Measurements from ENCODE around the gene USH2A.
"Not testable (repeated sequence)": the region's sequence is repeated elsewhere in the genome, so short reads cannot be mapped to it uniquely, and the experiment has no call there.

Gene USH2A

DNA sequence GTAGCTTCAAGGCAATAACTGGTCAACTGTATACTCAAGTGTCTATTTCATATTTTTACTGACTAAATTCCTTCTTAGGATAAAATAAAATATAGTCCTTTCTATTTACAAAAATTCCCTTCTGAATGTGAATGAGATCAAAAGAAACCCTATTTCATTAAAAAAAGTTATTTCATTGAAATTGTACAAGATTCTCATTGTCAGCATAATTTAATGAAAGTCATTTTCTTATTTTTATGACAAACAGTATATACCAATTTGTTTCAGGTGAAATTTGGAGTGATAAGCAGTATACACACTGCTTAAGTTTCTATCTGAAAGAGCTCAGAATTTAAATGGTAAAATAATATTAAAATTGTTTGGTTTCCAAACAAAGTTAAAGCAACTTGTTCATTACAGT, 269.2 kb downstream of the USH2A start:
- Mint-ChIP-seq H3K4me1 (ENCODE audit: low read depth) (no peaks in the 10 kb centered on the region), H3K9me3 (peaks cover 15% of the 10 kb centered on the region), H3K27ac (no peak overlapping the region), H3K36me3 (ENCODE audit: low read depth) (no peaks in the 10 kb centered on the region), H3K4me3 (no peak overlapping the region), H3K27me3 (ENCODE audit: low read depth) (no peaks in the 10 kb centered on the region)
- no peak for DNase-seq (ENCODE audit: low spot score)

DNA sequence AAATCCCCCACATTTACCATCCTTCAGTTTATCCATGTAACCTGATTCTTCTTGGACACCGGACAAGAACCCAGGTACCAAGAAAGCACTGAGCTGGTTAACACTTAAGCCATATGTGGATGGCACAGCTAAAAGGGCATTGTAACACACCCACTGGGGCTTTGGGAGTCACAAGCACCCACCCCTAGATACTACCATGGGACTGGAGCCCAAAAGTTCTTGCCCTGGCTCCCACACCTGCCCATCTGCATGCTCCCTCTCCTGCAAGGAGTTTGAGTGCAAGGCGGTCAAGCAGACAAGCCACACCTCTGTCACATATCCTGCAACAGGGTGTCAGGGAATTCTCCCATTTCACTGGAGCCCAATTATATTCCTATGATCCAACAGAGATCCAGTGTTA, 270.1 kb downstream of the USH2A start:
- Mint-ChIP-seq H3K4me3 (no peak overlapping the region), H3K4me1 (ENCODE audit: low read depth) (no peaks in the 10 kb centered on the region), H3K9me3 (peaks cover 19% of the 10 kb centered on the region), H3K36me3 (ENCODE audit: low read depth) (no peaks in the 10 kb centered on the region), H3K27ac (no peak overlapping the region), H3K27me3 (ENCODE audit: low read depth) (no peaks in the 10 kb centered on the region)
- DNase-seq (ENCODE audit: low spot score) = no peak

- H3K4me3 Mint-ChIP-seq; H3K27me3 Mint-ChIP-seq (ENCODE audit: low read depth); DNase-seq (ENCODE audit: low spot score); H3K4me1 Mint-ChIP-seq (ENCODE audit: low read depth); H3K36me3 Mint-ChIP-seq (ENCODE audit: low read depth); H3K27ac Mint-ChIP-seq; H3K9me3 Mint-ChIP-seq: not testable (repeated sequence)
Measured at GRCh38 chr1:216145451-216146018, 277.7 kb downstream of the USH2A start.

GRCh38 chr1:216144661-216145450, 278.4 kb downstream of the USH2A start:
- DNase-seq (ENCODE audit: low spot score) = no peak
- no peaks in the 10 kb centered on the region for H3K27me3 Mint-ChIP-seq (ENCODE audit: low read depth)
- H3K4me1 Mint-ChIP-seq (ENCODE audit: low read depth) = no peaks in the 10 kb centered on the region
- H3K9me3 Mint-ChIP-seq = peaks cover 4% of the 10 kb centered on the region
- no peak overlapping the region for H3K27ac Mint-ChIP-seq
- no peaks in the 10 kb centered on the region for H3K36me3 Mint-ChIP-seq (ENCODE audit: low read depth)
- H3K4me3 Mint-ChIP-seq = no peak overlapping the region

- no peaks in the 10 kb centered on the region for H3K27me3 Mint-ChIP-seq (ENCODE audit: low read depth)
- no peaks in the 10 kb centered on the region for H3K4me1 Mint-ChIP-seq (ENCODE audit: low read depth)
- H3K9me3 Mint-ChIP-seq = no peaks in the 10 kb centered on the region
- no peak for DNase-seq (ENCODE audit: low spot score)
- no peak overlapping the region for H3K27ac Mint-ChIP-seq
- no peaks in the 10 kb centered on the region for H3K36me3 Mint-ChIP-seq (ENCODE audit: low read depth)
- H3K4me3 Mint-ChIP-seq = no peak overlapping the region
Measured at GRCh38 chr1:216142921-216143320, 280.3 kb downstream of the USH2A start.

DNA sequence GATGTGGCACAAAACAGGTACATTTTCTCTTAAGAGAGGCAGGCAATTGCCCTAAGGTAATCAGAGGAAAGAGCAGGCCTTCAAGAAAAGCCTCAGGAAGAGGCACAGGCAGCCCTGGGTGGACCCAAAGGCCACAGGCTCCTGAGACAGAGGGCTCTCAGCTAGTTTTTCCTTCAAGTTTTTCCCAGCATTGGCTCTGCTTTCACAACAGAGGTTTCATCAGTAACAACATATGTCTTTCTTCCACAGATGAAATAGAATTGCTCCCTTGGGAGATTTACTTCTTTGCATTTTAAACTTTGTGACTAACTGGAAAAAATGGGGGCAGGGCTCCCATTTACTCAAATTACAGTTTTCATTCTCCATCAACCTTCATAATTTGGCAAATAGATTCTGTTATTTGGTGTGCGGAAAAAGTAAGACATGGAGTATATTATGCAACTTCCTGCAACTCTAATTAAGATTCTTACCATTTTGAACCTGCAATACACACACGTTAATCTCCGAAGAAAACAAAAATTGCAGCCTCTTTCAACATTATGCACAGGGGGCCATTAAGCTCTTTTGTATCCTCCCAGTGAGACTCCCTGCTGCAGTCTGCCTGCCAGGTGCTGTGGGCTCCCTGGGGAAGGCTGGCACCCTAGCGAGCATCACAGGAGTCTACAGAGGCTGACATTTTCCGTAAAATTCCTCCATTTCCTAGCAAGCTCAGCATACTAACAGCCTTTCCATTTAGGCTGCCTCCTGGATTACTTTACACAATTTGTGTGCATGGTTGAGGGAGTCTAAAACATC, 282.3 kb downstream of the USH2A start:
- DNase-seq (ENCODE audit: low spot score) = no peak
- no peaks in the 10 kb centered on the region for H3K27me3 Mint-ChIP-seq (ENCODE audit: low read depth)
- H3K36me3 Mint-ChIP-seq (ENCODE audit: low read depth) = no peaks in the 10 kb centered on the region
- H3K9me3 Mint-ChIP-seq = peaks cover 3% of the 10 kb centered on the region
- no peaks in the 10 kb centered on the region for H3K4me1 Mint-ChIP-seq (ENCODE audit: low read depth)
- no peak overlapping the region for H3K4me3 Mint-ChIP-seq
- no peak overlapping the region for H3K27ac Mint-ChIP-seq

DNA sequence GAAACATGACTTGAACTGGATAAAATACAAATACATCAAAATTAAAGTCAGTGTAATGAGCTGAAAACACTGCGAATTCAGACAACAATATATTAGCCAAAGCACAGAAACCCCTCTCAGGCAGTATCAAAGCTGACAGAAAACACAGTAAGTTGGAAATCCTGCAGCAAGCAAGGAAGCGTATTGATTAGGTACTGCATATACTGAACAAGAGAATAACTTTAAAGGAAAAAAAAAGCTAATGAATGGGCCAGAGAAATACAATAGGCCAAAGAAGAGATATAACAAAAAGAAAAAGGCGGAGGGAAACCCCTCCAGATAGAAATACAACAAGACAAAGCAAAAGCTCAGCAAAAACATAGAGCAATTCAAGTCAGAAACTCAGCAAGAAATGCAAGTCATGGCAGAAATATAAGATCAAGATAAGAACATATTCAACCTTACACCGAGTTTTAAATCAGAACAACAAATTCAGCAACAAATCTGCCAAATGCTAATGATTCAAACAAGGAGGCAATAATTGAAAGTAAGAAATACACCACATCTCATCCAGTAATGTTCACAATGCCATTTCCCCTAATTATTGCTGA, 299.0 kb downstream of the USH2A start:
- H3K27me3 Mint-ChIP-seq (ENCODE audit: low read depth) = no peaks in the 10 kb centered on the region
- H3K36me3 Mint-ChIP-seq (ENCODE audit: low read depth) = no peaks in the 10 kb centered on the region
- peaks cover 4% of the 10 kb centered on the region for H3K9me3 Mint-ChIP-seq
- H3K4me1 Mint-ChIP-seq (ENCODE audit: low read depth) = no peaks in the 10 kb centered on the region
- no peak overlapping the region for H3K4me3 Mint-ChIP-seq
- DNase-seq (ENCODE audit: low spot score) = no peak
- no peak overlapping the region for H3K27ac Mint-ChIP-seq

GRCh38 chr1:216123446-216124191, 299.6 kb downstream of the USH2A start:
- DNase-seq (ENCODE audit: low spot score) = no peak
- Mint-ChIP-seq H3K4me3 (no peak overlapping the region), H3K4me1 (ENCODE audit: low read depth) (no peaks in the 10 kb centered on the region), H3K9me3 (peaks cover 4% of the 10 kb centered on the region), H3K36me3 (ENCODE audit: low read depth) (no peaks in the 10 kb centered on the region), H3K27ac (no peak overlapping the region), H3K27me3 (ENCODE audit: low read depth) (no peaks in the 10 kb centered on the region)

GRCh38 chr1:216119600-216119999, 303.6 kb downstream of the USH2A start:
- H3K4me1 Mint-ChIP-seq (ENCODE audit: low read depth) = no peaks in the 10 kb centered on the region
- DNase-seq (ENCODE audit: low spot score) = no peak
- no peak overlapping the region for H3K4me3 Mint-ChIP-seq
- no peaks in the 10 kb centered on the region for H3K27me3 Mint-ChIP-seq (ENCODE audit: low read depth)
- H3K36me3 Mint-ChIP-seq (ENCODE audit: low read depth) = no peaks in the 10 kb centered on the region
- H3K9me3 Mint-ChIP-seq = no peaks in the 10 kb centered on the region
- no peak overlapping the region for H3K27ac Mint-ChIP-seq

DNA sequence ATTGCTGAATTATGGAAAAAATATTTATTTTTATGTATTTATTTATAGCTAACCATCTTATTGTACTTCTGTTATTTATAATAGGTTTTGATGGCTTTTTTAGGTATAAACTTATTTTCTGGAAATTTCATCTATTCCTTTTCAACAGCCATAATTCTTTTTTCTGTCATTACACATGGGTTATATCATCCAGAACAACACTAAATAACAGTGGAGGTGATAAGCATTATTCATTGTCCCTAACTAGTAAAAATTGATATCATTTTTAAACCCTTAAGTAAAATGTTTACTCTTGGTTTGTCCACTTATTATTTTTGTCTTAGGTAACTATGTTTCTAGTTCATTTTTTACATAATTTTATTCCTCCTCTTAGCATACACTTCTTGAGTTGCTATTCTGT, 309.1 kb downstream of the USH2A start:
- H3K9me3 Mint-ChIP-seq = no peaks in the 10 kb centered on the region
- no peak overlapping the region for H3K27ac Mint-ChIP-seq
- DNase-seq (ENCODE audit: low spot score) = no peak
- no peaks in the 10 kb centered on the region for H3K36me3 Mint-ChIP-seq (ENCODE audit: low read depth)
- H3K4me1 Mint-ChIP-seq (ENCODE audit: low read depth) = no peaks in the 10 kb centered on the region
- no peak overlapping the region for H3K4me3 Mint-ChIP-seq
- H3K27me3 Mint-ChIP-seq (ENCODE audit: low read depth) = no peaks in the 10 kb centered on the region

DNA sequence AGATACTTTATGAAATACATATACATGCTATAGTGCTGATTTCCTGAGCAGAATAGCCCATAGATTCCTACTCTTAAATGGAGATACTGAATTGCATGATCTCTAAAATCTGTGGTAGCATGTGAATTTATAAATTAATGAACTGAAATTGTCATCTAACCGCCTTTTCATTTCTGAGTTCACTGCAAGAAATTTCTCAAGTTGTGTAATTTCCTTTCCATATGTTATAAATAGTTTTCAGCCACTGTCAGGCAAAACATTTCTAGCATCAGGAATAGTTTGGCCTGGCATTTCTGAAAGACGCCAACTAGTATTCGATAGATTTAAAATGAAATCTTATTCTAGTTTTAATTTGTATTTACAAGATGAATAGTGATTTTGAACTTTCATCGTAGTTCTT, 310.1 kb downstream of the USH2A start:
- H3K4me1 Mint-ChIP-seq (ENCODE audit: low read depth) = no peaks in the 10 kb centered on the region
- no peak overlapping the region for H3K4me3 Mint-ChIP-seq
- no peaks in the 10 kb centered on the region for H3K36me3 Mint-ChIP-seq (ENCODE audit: low read depth)
- no peak for DNase-seq (ENCODE audit: low spot score)
- H3K27ac Mint-ChIP-seq = no peak overlapping the region
- no peaks in the 10 kb centered on the region for H3K9me3 Mint-ChIP-seq
- no peaks in the 10 kb centered on the region for H3K27me3 Mint-ChIP-seq (ENCODE audit: low read depth)

DNA sequence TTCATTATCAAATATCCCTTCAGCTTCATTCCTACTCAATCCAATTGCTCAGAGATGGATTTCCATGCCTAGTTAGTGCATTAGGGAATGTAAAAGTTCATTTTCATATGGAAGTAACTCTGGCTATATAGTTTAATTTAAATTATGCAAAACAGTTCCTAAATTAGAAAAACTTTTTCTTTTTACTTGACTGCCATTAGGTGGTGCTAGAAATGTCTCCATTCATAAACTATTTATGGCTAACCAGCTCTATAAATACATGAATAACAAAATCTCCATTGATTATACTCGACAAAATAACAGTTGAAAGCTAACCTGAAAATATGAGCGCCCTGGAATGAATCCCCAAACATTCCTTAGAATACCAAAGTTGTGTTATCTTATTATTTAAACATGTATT, 311.4 kb downstream of the USH2A start:
- Mint-ChIP-seq H3K36me3 (ENCODE audit: low read depth) (no peaks in the 10 kb centered on the region), H3K4me3 (no peak overlapping the region), H3K9me3 (no peaks in the 10 kb centered on the region), H3K4me1 (ENCODE audit: low read depth) (no peaks in the 10 kb centered on the region), H3K27me3 (ENCODE audit: low read depth) (no peaks in the 10 kb centered on the region), H3K27ac (no peak overlapping the region)
- DNase-seq (ENCODE audit: low spot score) = no peak

GRCh38 chr1:216095400-216095799, 327.8 kb downstream of the USH2A start:
- Mint-ChIP-seq H3K27me3 (ENCODE audit: low read depth) (no peaks in the 10 kb centered on the region), H3K27ac (no peak overlapping the region), H3K36me3 (ENCODE audit: low read depth) (no peaks in the 10 kb centered on the region), H3K9me3 (peaks cover 33% of the 10 kb centered on the region), H3K4me3 (no peak overlapping the region), H3K4me1 (ENCODE audit: low read depth) (no peaks in the 10 kb centered on the region)
- DNase-seq (ENCODE audit: low spot score) = no peak

All from T-helper 2 cell treated with Interferon-gamma antibody and Interleukin-4, amounts not matched to agents 5 μg/mL and 100 μg/mL, for 36 hours (primary cell).